RWPE2 (cell line): ENCODE data around the gene ERBB4.
"Not testable (repeated sequence)": the region's sequence is repeated elsewhere in the genome, so short reads cannot be mapped to it uniquely, and the experiment has no call there.

ENCODE experiments used
- ATAC-seq: fragments of 200-7000 bp; cut with Tn5 transposase; 3 replicates; pipeline ENCODE4 v1.9.1; 2021; ENCODE audit warnings: low read depth
- DNase-seq: peaks from one replicate; pipeline ENCODE4 v3.0.0-alpha.2; 2020; ENCODE audit warnings: low spot score
- H3K27ac ChIP-seq: fragments of 450-650 bp; 2 replicates; pipeline ENCODE4 v1.5.1; 2017; ENCODE audit warnings: mild to moderate bottlenecking; ENCODE audit not compliant: poor library complexity, severe bottlenecking
- H3K27me3 ChIP-seq: fragments of 250-450 bp; sonication (Bioruptor Pico); 2 replicates; pipeline ENCODE4 v1.5.1; 2021; ENCODE audit warnings: mild to moderate bottlenecking, moderate library complexity; ENCODE audit not compliant: insufficient read depth, poor library complexity, severe bottlenecking
- H3K36me3 ChIP-seq: fragments of 250-450 bp; sonication (Bioruptor Pico); 2 replicates; pipeline ENCODE4 v1.5.1; 2020; ENCODE audit warnings: low read depth, mild to moderate bottlenecking, moderate library complexity
- H3K4me1 ChIP-seq: fragments of 250-450 bp; sonication (Bioruptor Pico); 2 replicates; pipeline ENCODE4 v1.5.1; 2021; ENCODE audit warnings: mild to moderate bottlenecking, moderate library complexity; ENCODE audit not compliant: insufficient read depth, poor library complexity, severe bottlenecking
- H3K4me3 ChIP-seq: fragments of 250-450 bp; sonication (Bioruptor Pico); 2 replicates; pipeline ENCODE4 v1.5.1; 2021; ENCODE audit warnings: mild to moderate bottlenecking, moderate library complexity; ENCODE audit not compliant: severe bottlenecking
- H3K9me3 ChIP-seq: fragments of 250-450 bp; sonication (Bioruptor Pico); 2 replicates; pipeline ENCODE4 v1.5.1; 2021; ENCODE audit warnings: mild to moderate bottlenecking, moderate library complexity; ENCODE audit not compliant: severe bottlenecking
- CTCF ChIP-seq: fragments of 450-650 bp; IDR thresholded peaks from one replicate; pipeline ENCODE4 v1.5.1; 2017; ENCODE audit warnings: mild to moderate bottlenecking, moderate library complexity; ENCODE audit not compliant: poor library complexity, severe bottlenecking

Gene ERBB4

GRCh38 chr2:211724933-211725332 lies 813.7 kb downstream of the ERBB4 start:
- Histone ChIP-seq H3K4me3 (no peak overlapping the region), H3K36me3 (no peaks in the 10 kb centered on the region), H3K27ac (no peak overlapping the region), H3K27me3 (no peaks in the 10 kb centered on the region), H3K4me1 (no peaks in the 10 kb centered on the region), H3K9me3 (no peaks in the 10 kb centered on the region)
- ATAC-seq (no peak), DNase-seq (no peak)
- TF ChIP-seq CTCF: no peak

DNA sequence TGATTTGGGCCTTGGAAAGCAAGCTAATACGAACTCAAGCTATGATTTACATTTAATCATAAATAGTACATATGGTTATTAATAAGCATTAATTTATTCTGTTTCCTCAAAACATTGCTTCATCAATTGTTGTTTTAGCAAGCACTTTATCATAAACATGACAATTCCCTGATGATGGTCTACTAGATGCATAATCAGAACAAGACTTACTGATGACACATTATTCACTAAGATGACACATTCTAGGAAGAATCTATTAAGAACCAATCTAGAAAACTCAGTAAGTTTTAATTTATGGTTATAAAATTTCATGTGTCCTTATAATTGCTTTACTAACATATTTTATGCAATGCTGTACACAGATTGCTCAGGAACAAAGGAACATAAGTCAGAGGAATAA lies 815.2 kb downstream of the ERBB4 start:
- Histone ChIP-seq H3K4me1 (no peaks in the 10 kb centered on the region), H3K9me3 (no peaks in the 10 kb centered on the region), H3K4me3 (no peak overlapping the region), H3K27me3 (no peaks in the 10 kb centered on the region), H3K27ac (no peak overlapping the region), H3K36me3 (no peaks in the 10 kb centered on the region)
- no peak for TF ChIP-seq CTCF
- no peak for ATAC-seq
- DNase-seq: no peak

GRCh38 chr2:211722928-211723327 lies 815.7 kb downstream of the ERBB4 start:
- no peaks in the 10 kb centered on the region for H3K4me1 ChIP-seq
- H3K27ac ChIP-seq: no peak overlapping the region
- H3K9me3 ChIP-seq: no peaks in the 10 kb centered on the region
- no peaks in the 10 kb centered on the region for H3K27me3 ChIP-seq
- ATAC-seq: no peak
- no peaks in the 10 kb centered on the region for H3K36me3 ChIP-seq
- no peak overlapping the region for H3K4me3 ChIP-seq
- DNase-seq: no peak
- no peak for TF ChIP-seq CTCF

DNA sequence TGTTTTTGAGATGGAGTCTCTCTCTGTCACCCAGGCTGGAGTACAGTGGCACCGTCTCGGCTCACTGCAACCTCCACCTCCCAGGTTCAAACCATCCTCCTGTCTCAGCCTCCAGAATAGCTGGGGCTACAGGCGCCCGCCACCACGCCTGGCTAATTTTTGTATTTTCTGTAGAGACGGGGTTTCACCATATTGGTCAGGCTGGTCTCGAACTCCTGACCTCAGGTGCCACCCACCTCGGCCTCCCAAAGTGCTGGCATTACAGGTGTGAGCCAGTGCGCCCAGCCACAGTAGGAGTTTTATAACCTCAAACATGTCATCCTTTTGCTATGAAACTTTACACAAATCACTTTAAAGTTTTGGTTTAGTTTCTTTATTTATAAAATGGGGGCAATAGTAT lies 816.7 kb downstream of the ERBB4 start:
- ATAC-seq, DNase-seq, H3K4me3 ChIP-seq, H3K36me3 ChIP-seq, H3K9me3 ChIP-seq, H3K27me3 ChIP-seq, H3K27ac ChIP-seq, H3K4me1 ChIP-seq: not testable (repeated sequence)

DNA sequence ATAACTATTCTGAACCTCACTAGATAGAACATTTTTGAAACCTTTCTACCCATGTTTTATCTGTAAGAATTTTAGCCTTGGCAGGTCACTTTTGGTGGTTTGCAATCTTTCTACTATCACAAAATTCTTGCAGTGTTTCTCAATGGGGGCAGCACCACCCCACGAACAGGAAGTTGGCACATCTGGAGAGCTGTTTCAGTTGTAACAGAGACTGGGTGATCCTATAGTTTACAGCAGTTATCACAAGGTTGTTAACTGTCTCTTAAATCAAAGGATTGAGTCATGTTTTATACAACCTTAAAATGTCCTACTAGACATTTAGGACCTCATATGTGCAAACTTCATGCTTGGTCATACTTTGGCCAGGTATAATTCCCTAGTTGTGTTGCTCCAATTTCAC lies 829.2 kb downstream of the ERBB4 start:
- H3K27me3 ChIP-seq: no peaks in the 10 kb centered on the region
- no peaks in the 10 kb centered on the region for H3K36me3 ChIP-seq
- H3K27ac ChIP-seq: no peak overlapping the region
- no peak overlapping the region for H3K4me3 ChIP-seq
- H3K4me1 ChIP-seq: no peaks in the 10 kb centered on the region
- DNase-seq (no peak), ATAC-seq (no peak)
- no peak for TF ChIP-seq CTCF
- no peaks in the 10 kb centered on the region for H3K9me3 ChIP-seq

DNA sequence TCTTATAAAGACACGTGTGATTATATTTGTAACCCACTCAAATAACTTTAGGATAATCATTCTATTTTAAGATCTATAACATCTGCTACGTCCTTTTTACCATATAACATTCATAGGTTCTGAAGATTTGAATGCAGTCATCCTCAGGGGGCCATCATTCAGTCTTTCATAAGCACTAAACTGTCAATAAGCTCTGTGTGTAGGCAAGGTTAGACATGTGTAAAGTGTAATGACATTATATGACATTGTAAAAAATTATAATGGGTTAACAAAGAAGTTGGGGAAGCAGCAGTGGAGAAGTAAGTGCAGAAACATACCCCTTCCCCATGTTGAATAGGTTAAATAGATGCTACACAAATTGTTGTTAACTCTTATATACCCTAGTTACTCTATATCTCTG lies 845.9 kb downstream of the ERBB4 start:
- H3K9me3 ChIP-seq: no peaks in the 10 kb centered on the region
- H3K36me3 ChIP-seq: no peaks in the 10 kb centered on the region
- no peaks in the 10 kb centered on the region for H3K27me3 ChIP-seq
- no peak for TF ChIP-seq CTCF
- DNase-seq (no peak), ATAC-seq (no peak)
- H3K27ac ChIP-seq: no peak overlapping the region
- no peaks in the 10 kb centered on the region for H3K4me1 ChIP-seq
- H3K4me3 ChIP-seq: no peak overlapping the region
